GM12878 (cell line): ENCODE data around the gene DNTTIP2. TPM values are rescaled to one million over a fixed set of nuclear protein-coding genes. Genes with fewer than 3 reads are reported as not detected.

Experiments used
- CHD1 ChIP-seq: IDR thresholded peaks from 2 replicates; pipeline ENCODE4 v1.6.1; 2012; ENCODE audit warnings: low read depth, low read length, improper control_type of control experiment
- FOXK2 ChIP-seq: fragments of 450-650 bp; IDR thresholded peaks from 2 replicates; pipeline ENCODE4 v1.6.1; 2017; ENCODE audit warnings: mild to moderate bottlenecking, moderate library complexity
- GATAD2B ChIP-seq: fragments of 450-650 bp; conservative IDR thresholded peaks from 2 replicates; pipeline ENCODE4 v1.6.1; 2017; ENCODE audit warnings: low read depth, mild to moderate bottlenecking, moderate library complexity
- NBN ChIP-seq: fragments of 450-650 bp; IDR thresholded peaks from 2 replicates; pipeline ENCODE4 v1.6.1; 2016
- NFYB ChIP-seq: IDR thresholded peaks from 2 replicates; pipeline ENCODE4 v1.6.1; 2011; ENCODE audit warnings: low read depth, mild to moderate bottlenecking, low read length, improper control_type of control experiment, moderate library complexity; ENCODE audit not compliant: insufficient read depth
- RAD21 ChIP-seq: IDR thresholded peaks from 2 replicates; pipeline ENCODE4 v1.6.1; 2011; ENCODE audit warnings: mild to moderate bottlenecking, low read depth, low read length, moderate library complexity; ENCODE audit not compliant: insufficient read depth
- RELA ChIP-seq: fragments of 450-650 bp; IDR thresholded peaks from 2 replicates; pipeline ENCODE4 v1.8.0; 2014; ENCODE audit warnings: borderline replicate concordance; ENCODE audit not compliant: partially characterized antibody
- RUNX3 ChIP-seq: IDR thresholded peaks from 2 replicates; pipeline ENCODE4 v1.6.1; 2012; ENCODE audit warnings: low read length, inconsistent platforms
- SMC3 ChIP-seq: IDR thresholded peaks from 2 replicates; pipeline ENCODE4 v1.6.1; 2011; ENCODE audit warnings: low read length, improper control_type of control experiment, borderline replicate concordance
- SREBF2 ChIP-seq: IDR thresholded peaks from 2 replicates; pipeline ENCODE4 v1.6.1; 2012; ENCODE audit warnings: mild to moderate bottlenecking, low read length
- SUPT20H ChIP-seq: IDR thresholded peaks from 2 replicates; pipeline ENCODE4 v1.6.1; 2011; ENCODE audit warnings: low read depth, mild to moderate bottlenecking, low read length, moderate library complexity, borderline replicate concordance; ENCODE audit not compliant: control insufficient read depth
- TCF12 ChIP-seq: IDR thresholded peaks from 2 replicates; pipeline ENCODE4 v1.6.1; 2011; ENCODE audit warnings: low read depth, mild to moderate bottlenecking, low read length
- polyA plus RNA-seq, 11 experiments: library from polyadenylated mRNA; depleted of rRNA in 4 of 11; unstranded in 6 of 11; stranded (reverse) in 5 of 11; fragments of >200 nt; fragmentation: Nextera tagmentation in 4 of 11; fragmentation: Illumina TruSeq in 1 of 11; extraction: Ambion mirVana in 4 of 11; extraction: Trizol in 1 of 11; gene quantifications; 1 replicate in 1 of 11; 2 replicates in 10 of 11; pipeline versions ENCODE4 v1.2.1 to v1.2.3, GENCODE V29; 2011 to 2016; ENCODE audit warnings: inconsistent platforms in 2 of 11, missing spikeins in 2 of 11, low read depth in 1 of 11
- total RNA-seq, 4 experiments: library from RNA; depleted of rRNA in 3 of 4; stranded (reverse); fragments of >200 nt in 3 of 4; fragmentation: Illumina TruSeq in 1 of 4; extraction: Trizol in 1 of 4; gene quantifications; 2 replicates each; pipeline versions ENCODE4 v1.2.1 to v1.2.3, GENCODE V29; 2013 to 2021
- TF ChIP-seq, protein P1 (sequence below): IDR thresholded peaks from 2 replicates; pipeline ENCODE4 v1.6.1; 2012; ENCODE audit warnings: improper control_type of control experiment, low read depth, low read length; ENCODE audit not compliant: insufficient replicate concordance

The DNTTIP2 gene
- total and polyA plus RNA-seq, 10 of the 15 experiments (the other 5 are each of a cell fraction or from before 2014, with no cell fraction given) = 34.3 to 99.2 (median 74.9) TPM

DNA sequence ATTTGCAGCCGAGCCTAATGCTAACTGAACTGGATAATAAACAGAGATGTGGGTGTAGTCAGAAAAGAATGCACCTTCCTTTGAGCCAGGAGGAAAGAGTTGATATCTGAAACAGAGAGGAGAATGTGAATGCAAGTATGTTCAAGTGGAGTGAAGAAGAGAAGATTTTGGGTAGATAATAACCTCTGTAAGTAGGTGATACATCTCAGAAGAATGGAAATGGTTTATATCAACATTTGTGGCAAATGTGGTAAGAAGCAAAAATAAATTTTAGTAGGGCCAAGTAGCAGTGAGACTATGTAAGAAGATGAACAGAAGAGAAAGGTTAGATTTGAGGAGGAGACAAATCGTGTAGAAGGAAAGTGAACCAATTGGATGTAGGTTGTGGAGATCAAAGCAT lies 1.7 kb upstream of the DNTTIP2 start (continued):
- TF ChIP-seq, protein P1, sequence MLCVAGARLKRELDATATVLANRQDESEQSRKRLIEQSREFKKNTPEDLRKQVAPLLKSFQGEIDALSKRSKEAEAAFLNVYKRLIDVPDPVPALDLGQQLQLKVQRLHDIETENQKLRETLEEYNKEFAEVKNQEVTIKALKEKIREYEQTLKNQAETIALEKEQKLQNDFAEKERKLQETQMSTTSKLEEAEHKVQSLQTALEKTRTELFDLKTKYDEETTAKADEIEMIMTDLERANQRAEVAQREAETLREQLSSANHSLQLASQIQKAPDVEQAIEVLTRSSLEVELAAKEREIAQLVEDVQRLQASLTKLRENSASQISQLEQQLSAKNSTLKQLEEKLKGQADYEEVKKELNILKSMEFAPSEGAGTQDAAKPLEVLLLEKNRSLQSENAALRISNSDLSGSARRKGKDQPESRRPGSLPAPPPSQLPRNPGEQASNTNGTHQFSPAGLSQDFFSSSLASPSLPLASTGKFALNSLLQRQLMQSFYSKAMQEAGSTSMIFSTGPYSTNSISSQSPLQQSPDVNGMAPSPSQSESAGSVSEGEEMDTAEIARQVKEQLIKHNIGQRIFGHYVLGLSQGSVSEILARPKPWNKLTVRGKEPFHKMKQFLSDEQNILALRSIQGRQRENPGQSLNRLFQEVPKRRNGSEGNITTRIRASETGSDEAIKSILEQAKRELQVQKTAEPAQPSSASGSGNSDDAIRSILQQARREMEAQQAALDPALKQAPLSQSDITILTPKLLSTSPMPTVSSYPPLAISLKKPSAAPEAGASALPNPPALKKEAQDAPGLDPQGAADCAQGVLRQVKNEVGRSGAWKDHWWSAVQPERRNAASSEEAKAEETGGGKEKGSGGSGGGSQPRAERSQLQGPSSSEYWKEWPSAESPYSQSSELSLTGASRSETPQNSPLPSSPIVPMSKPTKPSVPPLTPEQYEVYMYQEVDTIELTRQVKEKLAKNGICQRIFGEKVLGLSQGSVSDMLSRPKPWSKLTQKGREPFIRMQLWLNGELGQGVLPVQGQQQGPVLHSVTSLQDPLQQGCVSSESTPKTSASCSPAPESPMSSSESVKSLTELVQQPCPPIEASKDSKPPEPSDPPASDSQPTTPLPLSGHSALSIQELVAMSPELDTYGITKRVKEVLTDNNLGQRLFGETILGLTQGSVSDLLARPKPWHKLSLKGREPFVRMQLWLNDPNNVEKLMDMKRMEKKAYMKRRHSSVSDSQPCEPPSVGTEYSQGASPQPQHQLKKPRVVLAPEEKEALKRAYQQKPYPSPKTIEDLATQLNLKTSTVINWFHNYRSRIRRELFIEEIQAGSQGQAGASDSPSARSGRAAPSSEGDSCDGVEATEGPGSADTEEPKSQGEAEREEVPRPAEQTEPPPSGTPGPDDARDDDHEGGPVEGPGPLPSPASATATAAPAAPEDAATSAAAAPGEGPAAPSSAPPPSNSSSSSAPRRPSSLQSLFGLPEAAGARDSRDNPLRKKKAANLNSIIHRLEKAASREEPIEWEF = no peak
- no peak for TF ChIP-seq GATAD2B
- TF ChIP-seq SMC3 = no peak
- TF ChIP-seq SUPT20H = no peak
- TF ChIP-seq NFYB = no peak
- TF ChIP-seq RELA = no peak
- TF ChIP-seq RAD21 = no peak
- no peak for TF ChIP-seq RUNX3
- no peak for TF ChIP-seq SREBF2
- no peak for TF ChIP-seq TCF12
- TF ChIP-seq FOXK2 = no peak
- TF ChIP-seq CHD1 = no peak
- TF ChIP-seq NBN = no peak
